Peyer's patch (tissue), 4 donors: Measurements from ENCODE around the gene TMEM39B.
"Not testable (repeated sequence)": the region's sequence is repeated elsewhere in the genome, so short reads cannot be mapped to it uniquely, and the experiment has no call there.

Experiments
- CTCF ChIP-seq, 6 experiments: fragments of 450-650 bp in 4 of 6; fragments of 200-600 bp in 2 of 6; sonication (generic) in 1 of 6; IDR thresholded peaks; one replicate each; pipeline ENCODE4 v1.5.1; 2017 to 2019; ENCODE audit warnings: antibody characterized with exemption in 6 of 6, mild to moderate bottlenecking in 3 of 6, moderate library complexity in 1 of 6
- POLR2A ChIP-seq, 2 donors: fragments of 450-650 bp; IDR thresholded peaks; one replicate each; pipeline ENCODE4 v1.5.1; 2017; ENCODE audit warnings: antibody characterized with exemption in 2 of 2, mild to moderate bottlenecking in 2 of 2, moderate library complexity in 2 of 2

DNA sequence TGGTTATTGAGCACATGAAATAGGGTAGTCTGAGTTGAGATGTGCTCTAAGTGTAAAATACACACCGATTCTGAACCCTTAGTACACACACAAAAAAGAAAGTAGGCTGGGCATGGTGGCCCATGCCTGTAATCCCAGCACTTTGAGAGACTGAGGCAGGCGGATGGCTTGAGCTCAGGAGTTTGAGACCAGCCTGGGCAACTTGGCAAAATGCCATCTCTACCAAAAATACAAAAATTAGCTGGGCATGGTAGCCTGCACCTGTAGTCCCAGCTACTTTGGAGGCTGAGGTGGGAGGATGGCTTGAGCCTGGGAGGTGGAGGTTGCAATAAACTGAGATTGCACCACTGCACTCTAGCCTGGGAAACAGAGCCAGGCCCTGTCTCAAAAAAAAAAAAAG is 13.6 kb downstream of the TMEM39B start:
- TF ChIP-seq CTCF, POLR2A (IDR thresholded peaks at IDR 0.05): not testable (repeated sequence)
